HL-60 (cell line): Measurements from ENCODE around the gene NPIPB9.
"Not testable (repeated sequence)": the region's sequence is repeated elsewhere in the genome, so short reads cannot be mapped to it uniquely, and the experiment has no call there.

ENCODE experiments used
- DNase-seq, 2 experiments: peaks; one replicate each; pipeline ENCODE4 v3.0.0-alpha.2; 2010 to 2020; ENCODE audit warnings: low read depth in 1 of 2, low spot score in 1 of 2
- H3K27ac ChIP-seq: fragments of 250-450 bp; sonication (Bioruptor Pico); replicated peaks from 2 replicates; pipeline ENCODE4 v1.5.1; 2020; ENCODE audit warnings: mild to moderate bottlenecking, moderate library complexity
- H3K27me3 ChIP-seq: fragments of 250-450 bp; sonication (Bioruptor Pico); 2 replicates; pipeline ENCODE4 v1.5.1; 2021; ENCODE audit warnings: mild to moderate bottlenecking, moderate library complexity; ENCODE audit not compliant: insufficient read depth, poor library complexity, severe bottlenecking
- H3K4me3 ChIP-seq: replicated peaks from 2 replicates; pipeline ENCODE4 v1.5.1; 2011; ENCODE audit warnings: mild to moderate bottlenecking, control low read depth, low read length; ENCODE audit not compliant: insufficient read depth
- long read RNA-seq: library from polyadenylated mRNA; unstranded; transcript quantifications from one replicate; pipeline ENCODE4 v2.0.0, GENCODE V29; 2020

NPIPB9 gene
- long read RNA-seq, partial matches to known transcripts, result 1 of 1 reads
- long read RNA-seq, other reads (novel, unspliced or antisense), result 0 of 1 reads

DNA sequence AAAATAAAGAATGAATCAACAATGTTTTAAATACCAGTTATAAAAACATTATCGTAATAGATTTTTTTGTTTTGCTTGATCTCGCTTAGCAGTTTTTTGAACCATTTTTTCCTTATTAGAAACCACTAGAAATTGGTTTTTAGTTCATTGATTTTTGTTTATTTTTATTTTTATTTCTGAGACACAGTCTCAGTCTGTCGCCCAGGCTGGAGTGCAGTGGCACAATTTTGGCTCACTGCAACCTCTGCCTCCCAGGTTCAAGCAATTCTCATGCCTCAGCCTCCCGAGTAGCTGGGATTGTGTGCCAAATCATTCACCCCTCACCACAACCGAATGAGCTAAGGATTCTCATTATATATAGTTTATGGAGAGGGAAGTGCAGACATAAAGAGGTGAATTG is at the start of gene NPIPB9:
Gene NPIPB9 (plus strand): TSS at position 301 of the 400 bp plus-strand sequence.
- DNase-seq, H3K4me3 ChIP-seq, H3K27ac ChIP-seq, H3K27me3 ChIP-seq: not testable (repeated sequence)

- not testable (repeated sequence) for H3K4me3 ChIP-seq, H3K27me3 ChIP-seq, H3K27ac ChIP-seq, DNase-seq
These were observed 47.3 kb upstream of the NPIPB9 start for GRCh38 chr16:28704246-28704645.

DNA sequence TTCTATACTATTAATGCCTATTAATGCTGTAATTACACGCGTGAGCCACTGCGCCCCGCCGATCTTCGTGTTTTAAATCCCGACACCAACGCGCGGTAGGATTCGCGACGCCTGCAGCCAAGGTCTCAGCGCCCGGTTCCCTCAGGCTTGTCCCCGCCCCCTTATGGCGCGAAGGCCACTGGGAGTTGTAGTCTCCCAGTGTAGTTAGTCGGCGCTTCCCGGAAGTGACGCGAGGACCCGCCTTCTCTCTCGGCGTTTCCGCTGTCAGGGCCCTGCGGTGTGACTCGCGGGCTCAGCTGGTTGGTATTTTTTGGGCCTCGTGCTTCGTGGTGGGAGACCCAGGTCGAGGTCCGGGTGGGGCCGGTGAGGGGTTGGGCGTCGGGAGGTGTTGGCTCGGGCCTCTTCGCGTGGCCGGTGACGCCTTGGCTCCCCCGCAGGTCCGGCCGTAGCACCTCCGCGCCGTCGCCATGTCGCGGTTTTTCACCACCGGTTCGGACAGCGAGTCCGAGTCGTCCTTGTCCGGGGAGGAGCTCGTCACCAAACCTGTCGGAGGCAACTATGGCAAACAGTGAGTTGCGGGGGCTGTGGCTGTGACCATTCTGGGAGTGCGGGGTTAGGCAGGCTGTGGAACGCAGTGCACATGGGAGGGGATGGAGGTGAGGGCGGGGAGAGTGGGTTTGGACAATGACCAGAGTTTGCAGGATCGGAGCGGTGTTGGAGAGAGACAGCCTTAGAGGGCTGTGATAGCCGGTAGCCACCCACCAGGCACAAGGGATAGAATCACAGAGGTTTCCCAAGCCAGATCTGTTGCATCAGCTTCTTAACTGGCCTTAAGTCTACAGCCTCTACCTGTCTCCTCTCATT is 40.1 kb upstream of the NPIPB9 start, which contains the start of gene EIF3C:
Gene EIF3C (plus strand): TSS at position 245 of the 864 bp plus-strand sequence. CDS start 223 bp downstream, at position 468.
- H3K4me3 ChIP-seq, result peak within 1 kb of the TSS; percentile 21
- DNase-seq, result not testable (repeated sequence)

GRCh38 chr16:28722852-28723650 is 28.5 kb upstream of the NPIPB9 start:
- not testable (repeated sequence) for H3K27ac ChIP-seq, H3K4me3 ChIP-seq, DNase-seq

More for the DNA sequence above, 40.1 kb upstream of the NPIPB9 start, which contains the start of gene EIF3C:
- H3K27me3 ChIP-seq, H3K27ac ChIP-seq: not testable (repeated sequence)

DNA sequence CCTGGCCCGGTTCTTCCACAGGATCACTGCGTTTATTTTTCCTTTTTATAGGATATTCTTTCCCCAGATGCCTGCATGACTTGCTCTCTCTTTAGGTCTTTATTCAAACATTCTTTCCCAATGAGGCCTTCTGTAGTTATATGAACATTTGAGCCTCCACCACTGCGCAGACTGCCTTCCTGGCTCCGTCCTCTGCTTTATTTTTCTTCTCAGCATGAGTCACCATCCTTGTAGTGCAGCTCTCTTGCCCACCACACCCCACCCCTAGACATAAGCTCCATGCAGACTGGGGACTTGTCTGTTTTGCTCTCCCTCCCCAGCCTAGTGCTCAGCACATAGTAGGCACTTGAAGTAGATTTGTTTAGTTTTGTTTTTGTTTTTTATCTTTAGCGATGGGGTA is 20.3 kb upstream of the NPIPB9 start:
- H3K4me3 ChIP-seq, DNase-seq, H3K27ac ChIP-seq, H3K27me3 ChIP-seq: not testable (repeated sequence)

More at GRCh38 chr16:28722852-28723650, 28.5 kb upstream of the NPIPB9 start:
- H3K27me3 ChIP-seq, result not testable (repeated sequence)

GRCh38 chr16:28732455-28733124 is 19.0 kb upstream of the NPIPB9 start:
- H3K27me3 ChIP-seq, H3K27ac ChIP-seq, DNase-seq, H3K4me3 ChIP-seq: not testable (repeated sequence)

DNA sequence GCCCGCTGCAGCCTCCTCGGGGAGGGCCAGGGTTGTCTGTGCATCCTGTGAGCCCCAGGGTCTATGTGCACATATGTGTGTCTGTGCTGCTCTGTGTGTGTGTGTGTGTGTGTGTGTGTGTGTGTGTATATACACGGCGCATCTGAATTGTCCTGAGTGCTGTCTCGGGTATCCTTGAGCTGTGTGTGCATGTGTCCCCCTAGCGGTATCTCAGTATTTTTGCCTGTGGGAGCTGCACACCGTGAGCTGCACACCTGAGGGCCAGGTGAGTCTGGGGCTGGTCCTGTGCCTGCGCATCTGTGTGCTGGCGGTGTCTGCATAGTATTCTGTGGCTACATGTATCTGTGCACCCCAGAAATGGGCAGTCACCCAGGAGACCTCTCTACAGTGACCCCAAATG is 11.8 kb upstream of the NPIPB9 start:
- not testable (repeated sequence) for H3K4me3 ChIP-seq, H3K27ac ChIP-seq, H3K27me3 ChIP-seq, DNase-seq

- not testable (repeated sequence) for DNase-seq, H3K27ac ChIP-seq, H3K4me3 ChIP-seq, H3K27me3 ChIP-seq
These were observed 11.0 kb upstream of the NPIPB9 start for GRCh38 chr16:28740631-28741030.

DNA sequence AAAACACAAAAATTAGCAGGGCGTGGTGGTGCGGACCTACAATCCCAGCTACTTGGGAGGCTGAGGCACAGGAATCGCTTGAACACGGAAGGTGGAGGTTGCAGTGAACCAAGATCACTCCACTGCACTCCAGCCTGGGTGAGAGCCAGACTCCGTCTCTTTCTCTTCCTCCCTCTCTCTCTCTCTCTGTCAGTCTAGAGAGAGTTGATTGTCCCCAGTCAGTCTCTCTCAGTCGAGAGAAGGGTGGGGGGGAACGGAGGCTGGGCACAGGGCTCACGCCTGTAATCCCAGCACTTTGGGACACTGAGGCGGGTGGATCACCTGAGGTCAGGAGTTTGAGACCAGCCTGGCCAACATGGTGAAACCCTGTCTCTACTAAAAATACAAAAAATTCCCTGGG is 10.3 kb upstream of the NPIPB9 start:
- H3K27ac ChIP-seq, H3K4me3 ChIP-seq, DNase-seq, H3K27me3 ChIP-seq: not testable (repeated sequence)

GRCh38 chr16:28746618-28747350 is 4.8 kb upstream of the NPIPB9 start:
- H3K4me3 ChIP-seq, H3K27me3 ChIP-seq, DNase-seq, H3K27ac ChIP-seq: not testable (repeated sequence)

DNA sequence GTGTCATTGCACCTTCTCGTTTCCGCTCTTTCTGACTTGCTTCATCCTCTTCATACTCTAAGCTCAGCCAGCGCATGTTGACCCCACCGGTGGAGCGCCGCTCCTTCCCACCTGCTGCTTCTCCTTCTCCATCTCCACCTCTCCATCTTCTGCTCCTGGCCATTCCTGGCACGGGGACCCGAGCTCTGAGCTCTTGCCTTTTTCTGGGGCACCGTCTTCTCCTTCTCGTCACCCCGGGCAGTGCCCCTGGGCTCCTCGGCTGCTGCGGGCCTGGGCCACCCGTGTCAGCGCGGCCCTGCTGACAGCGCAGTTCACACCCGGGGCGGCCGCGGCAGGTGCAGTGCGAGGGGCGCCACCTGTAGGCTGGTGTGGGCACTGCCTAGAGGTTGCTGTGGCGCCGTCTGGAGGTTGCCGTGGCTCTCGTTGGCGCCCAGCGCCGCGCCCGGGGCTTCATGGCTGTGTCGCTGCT is 1.6 kb upstream of the NPIPB9 start:
- H3K27ac ChIP-seq, H3K4me3 ChIP-seq, H3K27me3 ChIP-seq: not testable (repeated sequence)
- peak in 1 of 2 experiments; percentile 49 for DNase-seq

DNA sequence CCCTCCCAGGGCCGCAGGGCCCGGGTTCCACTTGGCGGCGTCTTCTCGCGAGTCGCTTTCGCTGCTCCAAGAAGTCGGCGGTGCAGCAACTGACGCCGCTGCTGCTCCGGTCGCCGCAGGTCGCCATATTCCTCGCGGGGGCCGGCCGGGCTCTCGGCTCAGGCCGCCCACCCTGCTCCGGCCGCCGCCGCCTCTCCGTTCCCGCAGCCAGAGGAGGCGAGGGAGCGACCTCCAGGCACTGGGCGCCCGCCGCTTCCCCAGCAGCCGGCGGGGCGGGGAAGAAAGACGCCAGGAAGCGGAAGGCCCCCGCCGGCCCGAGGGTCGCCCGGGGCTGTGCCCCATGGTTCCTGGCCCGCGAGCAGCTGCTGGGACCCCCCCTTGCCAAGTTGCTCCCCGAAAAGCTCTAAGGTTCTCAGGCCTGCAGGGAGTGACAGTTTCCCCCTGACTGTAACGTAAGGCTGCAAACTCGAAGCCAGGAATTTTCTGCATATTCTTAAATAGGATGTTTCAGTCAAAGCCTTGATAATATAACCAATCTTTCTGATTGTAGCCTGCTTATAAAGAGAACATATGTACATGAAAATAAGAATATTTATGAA is 1.0 kb upstream of the NPIPB9 start:
- H3K27me3 ChIP-seq, H3K4me3 ChIP-seq, DNase-seq, H3K27ac ChIP-seq: not testable (repeated sequence)

DNA sequence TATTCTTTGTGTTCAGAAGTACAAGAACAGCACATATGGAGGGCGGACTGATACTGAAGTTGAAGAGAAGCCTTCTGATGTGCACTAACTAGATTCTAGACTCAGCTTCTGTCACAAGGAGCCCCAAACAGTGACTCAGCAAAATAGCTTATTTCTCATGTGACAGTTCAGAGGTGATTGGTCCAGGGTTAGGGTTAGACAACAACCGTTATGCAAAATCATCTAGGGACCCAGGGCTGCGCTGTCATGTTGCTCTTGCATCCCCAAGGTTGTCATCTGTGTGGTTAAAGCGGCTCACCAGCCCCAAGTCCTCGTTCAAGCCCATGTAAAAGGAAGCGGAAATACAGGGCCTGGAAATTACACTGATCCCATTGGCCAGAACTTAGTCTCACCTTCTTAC is 30.1 kb downstream of the NPIPB9 start:
- DNase-seq, H3K27ac ChIP-seq, H3K27me3 ChIP-seq, H3K4me3 ChIP-seq: not testable (repeated sequence)
